ENCODE results near the gene LRRC4B.

The LRRC4B gene

GRCh38 chr19:50492303-50493052 lies 75.8 kb downstream of the LRRC4B start:
- Histone ChIP-seq H3K4me3 (ENCODE audit: low read depth, low read length) (no peak overlapping the region), H3K36me3 (peaks cover 9% of the 10 kb centered on the region; the same call in 1 of the 2 replicates), H3K27ac (no peak overlapping the region), H3K9me3 (ENCODE audit: severe bottlenecking) (no peaks in the 10 kb centered on the region), H3K27me3 (ENCODE audit: insufficient read depth, low read depth, severe bottlenecking) (no peaks in the 10 kb centered on the region)
- no peak for TF ChIP-seq CTCF (IDR thresholded peaks at IDR 0.05; ENCODE audit: low read depth, low read length)
- no peak for DNase-seq

DNA sequence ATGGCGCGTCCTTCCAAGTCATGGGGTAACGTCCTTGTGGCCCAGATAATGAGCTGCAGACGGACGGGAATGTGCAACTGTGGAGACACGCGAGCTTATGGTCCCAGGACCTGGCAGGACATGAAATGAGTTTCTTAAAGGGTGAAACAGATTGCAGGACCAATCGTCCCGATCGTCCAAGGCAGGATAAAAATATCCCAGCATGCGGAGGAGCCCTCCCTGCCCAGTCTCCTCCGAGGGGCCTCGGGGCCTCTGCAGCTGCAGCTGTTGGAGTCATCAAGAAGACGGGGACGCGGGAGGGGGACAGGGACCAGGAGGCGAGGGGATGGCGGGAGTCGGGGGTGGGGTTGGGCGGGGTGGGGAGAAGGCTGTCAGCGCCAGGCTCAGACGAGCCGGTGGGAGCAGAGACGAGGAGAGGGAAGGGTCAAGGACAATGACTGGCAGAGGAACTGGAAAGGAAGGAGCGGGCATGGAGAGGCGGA lies 77.2 kb downstream of the LRRC4B start:
- TF ChIP-seq CTCF (IDR thresholded peaks at IDR 0.05; ENCODE audit: low read depth, low read length), result no peak
- Histone ChIP-seq H3K36me3 (peaks cover 23% of the 10 kb centered on the region), H3K27me3 (ENCODE audit: insufficient read depth, low read depth, severe bottlenecking) (no peaks in the 10 kb centered on the region)

DNA sequence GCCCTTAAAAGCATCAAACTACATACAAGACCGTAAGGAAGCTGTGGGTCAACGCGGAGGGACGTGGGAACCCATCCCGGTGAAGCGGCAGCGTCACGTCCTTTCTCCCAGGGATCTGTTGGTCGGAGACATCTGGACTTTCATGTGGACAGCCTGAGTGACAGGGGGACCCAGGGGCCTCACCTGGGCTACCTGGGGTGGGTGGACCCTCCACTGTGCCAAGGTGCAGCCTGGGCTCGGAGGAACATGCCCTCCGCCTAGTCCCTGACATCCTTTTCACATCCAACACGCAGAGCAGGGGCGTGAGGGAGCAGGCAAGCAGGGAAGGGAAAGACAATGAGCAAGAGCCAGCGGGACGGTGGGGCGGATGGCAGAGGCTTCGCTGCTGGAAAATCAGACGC lies 77.8 kb downstream of the LRRC4B start:
- Histone ChIP-seq H3K36me3 (peaks cover 23% of the 10 kb centered on the region), H3K27ac (no peak overlapping the region), H3K27me3 (ENCODE audit: insufficient read depth, low read depth, severe bottlenecking) (no peaks in the 10 kb centered on the region), H3K4me3 (ENCODE audit: low read depth, low read length) (no peak overlapping the region), H3K9me3 (ENCODE audit: severe bottlenecking) (peaks cover 12% of the 10 kb centered on the region)
- TF ChIP-seq CTCF (IDR thresholded peaks at IDR 0.05; ENCODE audit: low read depth, low read length), result no peak
- DNase-seq, result no peak

More for the DNA sequence above, 77.2 kb downstream of the LRRC4B start:
- no peak for DNase-seq
- Histone ChIP-seq H3K27ac (no peak overlapping the region), H3K9me3 (ENCODE audit: severe bottlenecking) (peaks cover 12% of the 10 kb centered on the region), H3K4me3 (ENCODE audit: low read depth, low read length) (no peak overlapping the region)

DNA sequence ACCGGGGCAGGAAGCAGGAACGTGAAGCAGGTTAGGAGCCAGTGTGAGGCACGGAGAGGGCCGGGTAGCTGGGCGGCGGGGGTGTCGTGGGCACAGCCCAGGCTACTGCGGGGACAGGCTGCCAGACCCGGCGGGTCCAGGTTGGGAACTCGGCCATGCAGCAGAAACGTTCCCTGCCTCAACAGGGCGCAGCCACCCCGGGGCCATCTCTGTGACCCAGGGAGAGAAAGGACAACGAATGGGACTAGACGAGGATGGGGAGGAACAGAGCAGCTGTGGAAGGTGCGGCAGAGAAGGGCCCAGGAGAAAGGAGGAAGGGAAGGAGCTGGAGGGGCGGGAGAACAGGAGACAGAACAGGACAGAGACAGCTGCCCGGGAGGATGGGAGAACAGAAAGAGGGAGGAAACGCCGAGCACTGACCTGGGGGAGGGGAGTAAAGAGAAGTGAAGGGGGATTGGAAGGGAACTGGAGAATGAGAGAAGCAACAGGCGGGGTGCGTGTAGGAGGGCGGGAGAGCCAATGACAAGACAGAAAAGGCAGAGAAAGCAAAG lies 78.7 kb downstream of the LRRC4B start:
- Histone ChIP-seq H3K9me3 (ENCODE audit: severe bottlenecking) (peaks cover 12% of the 10 kb centered on the region), H3K4me3 (ENCODE audit: low read depth, low read length) (no peak overlapping the region), H3K36me3 (peaks cover 23% of the 10 kb centered on the region), H3K27me3 (ENCODE audit: insufficient read depth, low read depth, severe bottlenecking) (no peaks in the 10 kb centered on the region), H3K27ac (no peak overlapping the region)
- TF ChIP-seq CTCF (IDR thresholded peaks at IDR 0.05; ENCODE audit: low read depth, low read length), result no peak
- no peak for DNase-seq

- DNase-seq, result no peak
- TF ChIP-seq CTCF (IDR thresholded peaks at IDR 0.05; ENCODE audit: low read depth, low read length), result no peak
- H3K27me3 ChIP-seq (ENCODE audit: insufficient read depth, low read depth, severe bottlenecking), result no peaks in the 10 kb centered on the region
- H3K27ac ChIP-seq, result no peak overlapping the region
- H3K36me3 ChIP-seq, result peaks cover 23% of the 10 kb centered on the region
- no peak overlapping the region for H3K4me3 ChIP-seq (ENCODE audit: low read depth, low read length)
- H3K9me3 ChIP-seq (ENCODE audit: severe bottlenecking), result peaks cover 12% of the 10 kb centered on the region
Observed at GRCh38 chr19:50488389-50489194, 79.6 kb downstream of the LRRC4B start.
